ENCODE results near the gene GPM6B.

Gene GPM6B, protein sequence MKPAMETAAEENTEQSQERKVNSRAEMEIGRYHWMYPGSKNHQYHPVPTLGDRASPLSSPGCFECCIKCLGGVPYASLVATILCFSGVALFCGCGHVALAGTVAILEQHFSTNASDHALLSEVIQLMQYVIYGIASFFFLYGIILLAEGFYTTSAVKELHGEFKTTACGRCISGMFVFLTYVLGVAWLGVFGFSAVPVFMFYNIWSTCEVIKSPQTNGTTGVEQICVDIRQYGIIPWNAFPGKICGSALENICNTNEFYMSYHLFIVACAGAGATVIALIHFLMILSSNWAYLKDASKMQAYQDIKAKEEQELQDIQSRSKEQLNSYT
- total RNA-seq = 0 to 0.25 (median 0.05) reads per million in 3 experiments

DNA sequence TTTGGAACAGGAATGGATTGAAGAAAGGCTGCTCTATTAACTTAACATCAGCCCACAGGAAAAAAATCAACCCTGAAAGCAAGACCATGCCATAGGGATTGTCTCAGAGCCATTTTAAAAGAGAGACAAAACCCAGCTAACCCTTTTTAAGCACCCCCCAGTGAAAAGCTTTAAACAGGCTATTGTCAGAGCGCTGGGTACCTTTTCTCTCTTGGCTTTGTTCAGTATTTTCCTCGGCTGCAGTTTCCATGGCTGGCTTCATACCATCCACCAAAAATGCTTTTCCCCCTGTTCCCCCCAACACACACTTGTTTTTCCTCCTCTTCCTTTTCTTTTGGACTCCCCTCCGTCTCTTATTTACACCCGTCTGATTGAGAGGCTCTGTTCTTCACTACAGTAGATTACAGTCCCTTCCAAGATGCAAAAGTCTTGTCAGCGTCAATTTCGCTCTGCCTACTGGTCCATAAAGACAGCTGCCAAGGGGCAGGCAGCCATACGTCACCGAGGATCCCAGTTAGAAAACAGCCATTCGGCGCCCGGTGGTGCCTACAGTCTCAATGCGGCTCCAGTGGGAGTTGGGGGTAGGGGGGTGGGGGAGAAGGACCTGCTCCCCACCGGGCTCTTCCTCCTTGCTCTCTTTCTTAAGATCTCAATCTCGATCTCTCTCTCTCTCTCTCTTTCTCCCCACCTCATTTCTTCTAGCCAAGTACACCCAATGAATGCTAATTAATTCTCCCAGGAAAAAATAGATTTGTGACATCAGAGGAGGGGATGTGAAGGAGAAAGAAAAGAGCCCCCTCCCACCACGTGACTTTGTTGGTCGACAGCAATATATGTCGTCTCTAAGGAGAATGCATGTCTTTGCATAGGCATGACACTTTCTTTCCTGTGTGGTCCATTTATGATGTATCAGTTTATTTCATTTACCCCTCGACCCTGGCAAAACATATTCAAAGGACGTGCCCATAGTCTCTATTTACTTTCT lies at the start of gene GPM6B:
TSS of gene GPM6B (minus strand) at position 451 of the 985 bp plus-strand sequence. CDS start at position 262, 189 bp downstream.
- DNase-seq = no peak

DNA sequence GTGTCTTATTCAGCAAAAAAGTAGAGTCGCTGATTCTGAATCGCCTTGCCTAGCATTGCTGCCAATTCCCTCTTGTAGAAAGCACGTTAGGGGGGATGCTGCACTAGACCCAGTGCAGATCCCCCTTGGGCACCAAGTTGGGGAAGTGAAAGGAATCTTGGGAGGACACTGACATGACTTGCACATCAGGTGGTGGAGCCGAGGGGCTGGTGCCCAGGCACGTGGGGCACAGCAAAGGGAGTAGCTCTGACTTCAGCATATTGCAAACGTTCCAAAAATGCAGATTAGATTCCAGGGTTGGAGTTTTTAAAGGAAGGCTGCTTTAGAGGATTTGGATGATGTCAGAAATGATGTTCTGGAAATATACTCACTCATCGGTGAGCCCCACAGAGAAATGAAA lies 47.4 kb upstream of the GPM6B start:
- no peak for DNase-seq

DNA sequence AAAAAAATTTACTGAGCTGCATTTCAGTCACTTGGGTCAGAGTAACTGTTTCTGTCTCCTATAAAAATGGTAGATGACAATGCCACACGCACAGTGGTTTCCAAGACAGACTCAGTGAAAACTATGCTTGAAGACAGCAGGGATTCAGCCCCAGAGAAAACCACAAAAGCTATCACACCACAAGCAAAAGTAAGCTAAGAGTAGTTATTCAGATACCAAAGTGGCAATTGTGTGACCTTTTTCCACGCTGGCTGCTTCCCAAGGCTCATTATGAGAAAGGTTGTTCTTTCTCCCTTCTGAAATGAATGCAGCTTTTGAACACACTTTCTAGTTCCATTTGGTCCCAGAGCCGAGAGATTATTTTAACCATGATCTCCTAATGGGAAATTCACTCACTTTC lies 46.4 kb upstream of the GPM6B start:
- DNase-seq = no peak

DNA sequence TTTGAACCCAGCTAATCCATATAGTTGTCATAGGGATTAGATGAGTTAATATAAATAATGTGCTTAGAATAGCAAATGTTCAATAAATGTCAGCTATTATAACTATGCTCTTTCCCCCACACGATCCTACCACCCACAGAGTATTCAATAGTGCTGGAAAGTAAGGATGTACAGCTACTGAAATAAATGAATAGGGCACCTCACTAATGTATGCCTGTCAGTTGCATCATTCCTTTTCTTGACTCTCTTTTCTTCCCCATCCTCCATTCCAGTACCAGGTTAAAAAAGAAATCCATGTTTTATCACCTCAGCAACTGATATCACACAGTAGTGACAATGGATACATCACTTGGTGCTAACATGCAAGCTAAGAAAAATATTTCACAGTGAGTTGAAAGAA lies 42.8 kb upstream of the GPM6B start:
- DNase-seq = no peak

DNA sequence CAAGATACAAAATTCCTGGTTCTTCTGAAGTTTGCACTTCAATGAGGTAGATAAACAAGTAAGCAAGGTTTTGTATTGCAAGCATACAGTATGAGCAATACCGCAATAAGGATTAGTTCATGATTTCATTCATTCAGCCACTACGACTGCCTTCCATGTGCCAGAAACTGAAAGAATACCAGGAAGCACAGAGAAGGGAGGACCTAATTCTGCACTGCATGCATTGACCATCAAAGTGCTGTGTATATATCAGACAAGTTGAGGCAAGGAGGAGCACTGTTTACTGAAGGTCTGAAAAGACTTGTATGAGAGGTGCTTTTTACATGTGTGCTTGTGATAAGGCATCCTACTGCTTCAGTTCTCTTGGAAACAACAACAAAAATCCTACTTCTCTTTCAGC lies 40.9 kb upstream of the GPM6B start:
- DNase-seq = no peak

DNA sequence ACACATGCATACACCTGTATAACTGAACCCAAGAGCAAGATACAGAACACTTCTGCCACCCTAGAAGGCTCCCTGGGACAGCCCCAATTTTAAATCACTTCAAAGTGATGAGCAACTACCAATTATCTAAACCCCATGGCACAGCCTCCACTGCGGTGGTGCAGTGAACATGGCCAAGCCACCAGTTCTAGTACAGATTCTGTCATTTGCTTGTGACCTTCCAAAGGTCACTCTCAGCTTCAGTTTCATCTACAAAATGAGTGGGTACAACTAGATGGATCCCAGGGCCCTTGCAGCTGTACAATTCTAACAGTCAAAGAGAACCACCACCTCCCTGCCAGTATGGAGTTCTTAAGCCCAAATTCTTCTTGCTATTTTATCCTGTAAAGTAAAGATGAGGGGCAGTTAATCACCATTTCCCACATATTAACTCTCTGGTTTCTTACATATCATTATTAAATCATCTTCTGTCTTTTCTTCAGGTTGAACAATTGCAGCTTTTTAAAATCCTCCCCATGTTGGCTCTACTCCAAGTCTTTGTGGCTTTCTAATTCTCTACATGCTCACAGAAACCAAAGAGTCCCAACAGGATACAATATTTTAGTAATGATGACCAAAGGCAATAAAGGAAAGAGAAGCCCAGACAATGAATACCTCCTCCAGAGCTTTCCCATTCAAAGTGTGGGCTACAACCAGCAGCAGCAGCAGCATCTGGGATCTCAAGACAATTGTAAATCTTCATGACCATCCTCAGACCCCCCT lies 39.0 kb upstream of the GPM6B start:
- DNase-seq = no peak

DNA sequence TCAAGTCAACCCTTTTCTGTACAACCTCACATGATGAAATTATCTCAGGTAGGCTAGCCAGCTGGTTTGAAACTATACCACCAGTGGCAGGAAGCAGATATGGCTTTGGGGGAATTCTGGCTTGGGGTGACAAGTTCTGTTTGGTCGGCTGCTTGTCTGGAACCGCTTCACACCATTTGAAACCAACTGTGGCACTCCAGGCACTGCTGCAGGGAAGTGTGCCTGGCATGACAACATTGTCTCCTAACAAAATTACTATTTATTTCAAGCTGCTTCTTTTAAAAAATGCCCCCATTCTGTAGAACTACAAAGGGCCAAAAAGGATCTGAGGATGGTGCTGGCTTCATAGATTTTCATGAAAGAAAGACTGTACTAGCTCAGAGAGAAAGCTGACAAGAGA lies 37.1 kb upstream of the GPM6B start:
- DNase-seq = no peak

DNA sequence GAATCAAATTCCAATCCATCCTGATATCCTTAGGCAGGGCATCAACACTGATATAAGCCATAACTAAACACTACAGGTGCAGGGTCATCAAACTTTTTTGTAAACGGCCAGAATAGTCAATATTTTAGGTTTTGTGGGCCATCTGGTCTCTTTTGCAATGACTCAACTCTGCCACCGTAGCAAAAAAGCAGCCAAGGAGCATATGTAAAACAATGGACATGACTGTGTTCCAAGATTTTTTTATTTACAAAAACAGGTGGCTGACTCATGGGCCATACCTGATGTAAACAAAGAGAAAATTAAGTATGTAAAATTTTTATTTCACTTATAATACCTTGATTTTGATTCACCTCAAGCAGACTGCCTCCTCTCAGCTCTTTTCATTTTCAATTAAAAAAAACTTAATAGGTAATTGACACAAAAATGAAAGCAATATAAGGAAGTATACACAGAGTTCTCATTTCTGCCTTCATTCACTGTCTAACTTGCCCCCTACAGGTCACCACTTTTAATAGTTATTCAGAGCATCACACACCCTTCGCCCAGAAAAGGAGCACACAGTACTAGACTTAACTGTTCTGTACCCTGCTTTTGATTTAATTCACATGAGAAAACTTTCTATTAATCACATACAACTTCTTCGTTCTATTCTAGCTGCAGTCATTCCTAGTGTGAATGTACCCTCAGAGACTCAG lies 35.3 kb upstream of the GPM6B start:
- DNase-seq = no peak

DNA sequence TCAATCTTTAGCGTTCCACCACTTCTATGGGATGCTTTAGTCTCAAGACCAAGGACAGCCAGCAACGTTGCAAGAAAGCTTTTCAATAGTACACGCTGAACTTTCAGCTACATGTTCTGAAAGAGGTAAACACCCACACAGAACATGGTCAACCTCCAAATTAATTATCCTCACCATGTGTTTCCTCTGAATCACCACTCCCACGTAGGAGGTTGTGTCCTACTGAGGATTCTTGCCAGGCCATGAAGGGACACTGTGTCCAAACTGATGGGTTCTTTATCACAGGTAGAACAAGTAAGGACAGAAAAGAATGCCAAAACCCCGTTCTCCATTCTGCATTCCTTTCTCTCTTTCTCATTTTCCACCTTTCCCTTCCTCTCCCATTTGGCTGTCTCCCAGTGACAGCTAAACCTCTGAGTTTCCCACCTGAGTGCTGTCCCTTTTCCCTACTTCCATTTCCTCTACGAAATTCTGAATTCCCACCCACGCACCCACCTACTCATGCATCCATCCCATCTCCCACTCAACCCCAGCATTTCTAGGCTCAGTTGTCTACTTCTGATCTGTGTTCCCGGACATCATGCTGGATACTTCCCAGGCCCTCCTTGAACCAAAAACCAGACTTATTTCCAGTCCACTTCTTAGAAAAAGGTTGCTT lies 29.0 kb upstream of the GPM6B start:
- DNase-seq = no peak

DNA sequence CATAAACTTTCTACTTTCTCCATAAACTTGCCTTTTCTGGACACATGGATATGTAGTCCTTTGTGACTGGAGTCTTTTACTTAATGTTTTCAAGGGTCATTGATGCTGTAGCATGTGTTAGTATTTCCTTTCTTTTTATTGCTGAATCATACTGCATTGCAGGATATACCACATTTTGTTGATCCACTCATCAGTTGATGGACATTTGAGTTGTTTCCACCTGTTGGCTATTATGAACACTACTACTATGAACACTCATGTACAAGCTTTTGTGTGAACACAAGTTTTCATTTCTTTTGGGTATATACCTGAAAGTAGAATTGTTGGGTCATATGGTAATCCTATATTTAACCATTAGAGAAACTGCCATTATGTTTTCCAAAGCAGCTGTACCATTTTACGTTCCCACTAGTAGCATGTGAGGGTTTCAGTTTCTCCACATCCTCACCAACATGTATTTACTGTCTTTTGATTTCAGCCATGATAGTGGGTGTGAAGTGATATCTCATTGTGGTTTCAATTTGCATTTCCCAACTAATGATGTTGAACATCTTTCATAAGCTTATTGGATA lies 26.3 kb upstream of the GPM6B start:
- no peak for DNase-seq

DNA sequence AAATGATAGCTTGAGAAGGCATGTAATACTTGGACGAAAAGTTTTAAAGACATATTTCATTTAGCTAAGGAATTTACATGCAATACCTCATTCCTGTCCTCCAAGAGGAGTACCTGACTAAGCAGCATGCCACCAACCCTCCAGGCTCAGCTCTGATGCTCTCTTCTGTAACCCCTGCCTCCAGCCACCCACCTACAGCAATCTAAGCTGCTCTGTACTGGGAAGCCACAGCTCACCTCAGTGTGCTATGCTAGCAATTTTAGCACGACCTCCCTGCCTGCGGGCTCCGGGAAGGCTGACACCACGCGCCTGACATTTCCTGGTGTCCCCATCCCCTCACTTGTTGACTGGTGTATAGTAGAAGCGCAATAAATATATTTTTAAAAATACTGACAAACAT lies 23.2 kb upstream of the GPM6B start:
- DNase-seq = no peak

DNA sequence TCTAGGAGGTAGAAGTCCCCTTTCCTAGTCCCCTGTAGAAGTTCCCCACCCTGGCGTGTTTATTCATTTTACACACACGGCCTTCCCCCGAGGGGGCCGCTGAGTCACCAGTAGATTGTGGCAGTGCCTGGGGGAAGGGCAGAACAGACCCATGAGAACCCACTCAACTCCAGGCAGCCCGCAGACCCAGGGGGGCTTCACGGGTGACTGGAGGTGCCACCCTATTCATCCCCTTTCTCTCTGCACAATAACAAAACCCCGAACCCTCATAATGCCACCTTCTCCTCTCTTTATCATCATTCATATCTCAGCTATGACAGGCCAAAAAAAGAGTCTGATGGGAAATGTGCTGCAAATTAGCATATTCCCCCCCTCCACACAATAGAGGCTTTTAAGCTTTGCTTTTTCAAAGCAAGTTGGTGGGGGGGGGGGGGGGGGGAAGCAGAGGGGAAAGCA lies 20.4 kb upstream of the GPM6B start:
- no peak for DNase-seq

DNA sequence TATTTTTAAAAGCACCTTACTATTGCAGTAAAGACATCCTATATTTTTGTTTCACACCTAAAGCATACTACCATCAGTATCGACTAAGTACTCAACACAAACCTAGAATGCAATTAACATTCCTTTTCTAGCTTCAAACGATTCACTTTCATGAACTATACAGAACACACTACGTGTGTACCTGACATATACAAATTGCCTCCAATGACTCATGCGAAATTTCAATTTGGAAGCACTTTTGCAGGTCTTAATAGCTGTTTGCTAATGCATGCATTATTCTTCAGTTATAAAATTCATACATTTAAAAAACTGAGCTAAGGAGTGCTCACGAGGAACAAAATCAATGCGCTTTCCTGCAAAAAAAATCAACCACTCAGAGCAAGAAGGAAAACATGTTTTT lies 19.7 kb upstream of the GPM6B start:
- DNase-seq = no peak

DNA sequence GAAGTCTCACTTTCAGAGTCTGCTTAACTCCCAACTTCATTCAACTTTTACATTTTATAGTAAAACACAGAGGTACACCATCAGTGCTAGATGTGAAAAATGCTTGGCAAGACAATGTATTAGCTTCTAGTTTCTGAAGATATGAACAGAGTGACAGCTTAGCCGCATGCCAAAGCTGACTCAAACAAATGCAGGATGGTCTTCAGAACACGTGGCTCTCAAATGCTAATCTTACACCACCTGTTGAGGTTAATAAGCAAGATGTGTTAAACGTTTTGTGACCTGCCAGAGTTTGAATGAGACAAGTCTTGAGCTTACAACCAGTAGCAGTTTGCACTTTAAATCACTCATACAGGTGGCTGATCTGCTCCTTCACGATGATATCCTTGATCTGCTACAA lies 18.9 kb upstream of the GPM6B start:
- no peak for DNase-seq

DNA sequence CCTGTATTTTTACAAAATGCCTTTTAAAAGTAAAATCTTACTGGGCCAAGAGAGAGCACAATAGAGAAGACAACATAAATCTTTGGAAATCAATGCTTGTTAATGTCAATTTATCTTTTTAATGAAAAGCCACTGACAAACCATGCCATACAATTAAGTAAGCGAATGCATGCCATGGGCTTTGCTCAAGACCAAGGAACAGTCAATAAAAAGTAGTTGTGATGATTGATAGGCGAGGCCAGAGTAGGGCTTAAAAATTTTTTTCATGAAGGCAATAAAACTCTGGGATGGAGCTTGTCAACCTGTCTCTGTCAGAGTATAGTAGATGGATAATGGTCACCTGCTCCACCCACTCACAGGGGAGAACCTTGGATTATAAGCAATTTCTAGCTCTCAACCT lies 17.5 kb upstream of the GPM6B start:
- no peak for DNase-seq

DNA sequence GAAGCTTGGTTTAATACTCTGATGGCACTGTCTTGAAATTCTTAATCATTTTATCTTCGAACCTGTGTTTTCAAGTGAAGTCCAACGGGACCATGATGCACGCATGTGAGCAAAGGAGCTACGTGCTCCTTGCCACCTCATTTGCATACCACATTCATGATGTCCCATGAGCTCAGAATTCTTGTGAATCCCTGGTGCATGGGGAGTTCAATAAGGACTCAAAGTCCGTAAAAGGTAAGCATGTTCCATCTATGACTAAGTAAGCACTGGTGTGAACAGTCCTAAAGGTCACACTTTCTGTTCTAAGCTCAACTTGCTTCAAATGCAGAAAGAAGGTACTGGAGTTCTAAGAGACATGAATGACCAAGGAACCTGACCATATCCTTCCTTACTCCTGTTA lies 13.1 kb upstream of the GPM6B start:
- no peak for DNase-seq

DNA sequence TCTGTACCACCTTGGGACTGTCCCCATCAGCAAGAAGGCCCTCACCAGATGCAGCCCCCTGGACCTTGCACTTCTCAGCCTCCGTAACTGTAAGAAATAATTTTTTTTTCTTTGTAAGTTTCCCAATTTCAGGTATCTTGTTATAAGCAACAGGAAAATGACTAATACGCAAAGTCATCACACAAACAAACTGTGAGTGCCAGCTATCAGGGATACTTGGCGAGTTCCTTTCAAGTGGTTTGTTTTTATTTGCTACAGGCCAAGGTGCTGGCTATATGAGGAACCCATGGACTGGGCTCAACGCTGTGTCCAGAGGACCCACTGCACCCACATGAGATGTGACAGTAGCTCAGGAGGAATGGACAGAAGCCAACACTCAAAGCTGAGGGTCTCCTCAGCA lies 11.5 kb upstream of the GPM6B start:
- DNase-seq = no peak

DNA sequence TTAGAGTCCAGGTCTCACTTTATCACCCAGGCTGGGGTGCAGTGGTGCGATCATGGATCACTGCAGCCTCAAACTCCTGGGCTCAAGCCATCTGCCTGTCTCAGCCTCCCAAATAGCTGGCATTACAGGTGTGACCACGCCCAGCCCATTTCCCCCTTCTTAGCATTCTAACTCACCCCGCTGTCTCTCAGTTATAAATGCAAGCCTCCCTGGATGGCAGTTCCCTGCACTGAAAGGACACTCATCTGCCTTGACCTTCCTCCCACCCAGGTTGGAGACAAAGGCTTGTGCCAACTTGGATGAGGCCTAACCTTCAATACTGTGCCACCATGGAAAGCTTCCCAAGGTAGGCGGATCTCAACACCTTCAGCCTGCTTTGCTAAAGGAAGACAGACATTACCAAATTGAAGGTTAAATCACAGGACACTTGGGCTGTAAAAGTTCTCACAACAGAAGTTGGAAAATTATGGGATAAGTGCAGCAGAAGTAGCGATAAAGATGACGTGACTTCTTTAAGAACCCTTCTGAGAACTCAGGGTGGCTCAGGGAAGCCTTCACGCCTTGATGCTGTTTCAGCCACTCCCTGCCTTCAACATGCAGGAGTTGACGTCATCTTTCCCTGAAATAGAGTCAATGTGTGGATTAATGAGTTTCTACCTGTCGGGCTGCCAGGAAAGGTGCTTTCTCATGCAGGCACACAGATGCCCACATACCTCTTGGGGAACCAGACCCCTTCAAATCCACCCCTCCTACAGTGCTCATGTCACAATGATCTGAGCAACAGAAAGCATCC lies 10.6 kb upstream of the GPM6B start:
- no peak for DNase-seq

DNA sequence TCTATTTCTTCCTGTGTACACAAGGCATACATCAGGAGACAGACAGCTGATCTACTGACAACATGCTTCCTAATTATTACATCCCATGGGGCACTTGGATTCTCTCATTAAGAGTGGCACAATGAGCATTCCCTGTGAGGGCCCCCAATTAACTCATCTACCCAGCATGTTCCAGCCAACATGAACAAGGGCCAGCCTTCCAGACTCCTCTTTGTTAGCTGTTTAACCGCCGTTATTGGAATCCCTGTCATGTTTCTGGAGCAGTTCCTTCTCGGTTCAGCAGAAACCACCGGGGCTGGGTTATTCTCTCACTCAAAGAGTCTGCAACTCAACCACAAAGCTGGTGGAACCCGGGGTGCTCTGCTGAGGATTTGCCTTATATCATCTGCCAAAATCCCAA lies 9.9 kb upstream of the GPM6B start:
- no peak for DNase-seq

DNA sequence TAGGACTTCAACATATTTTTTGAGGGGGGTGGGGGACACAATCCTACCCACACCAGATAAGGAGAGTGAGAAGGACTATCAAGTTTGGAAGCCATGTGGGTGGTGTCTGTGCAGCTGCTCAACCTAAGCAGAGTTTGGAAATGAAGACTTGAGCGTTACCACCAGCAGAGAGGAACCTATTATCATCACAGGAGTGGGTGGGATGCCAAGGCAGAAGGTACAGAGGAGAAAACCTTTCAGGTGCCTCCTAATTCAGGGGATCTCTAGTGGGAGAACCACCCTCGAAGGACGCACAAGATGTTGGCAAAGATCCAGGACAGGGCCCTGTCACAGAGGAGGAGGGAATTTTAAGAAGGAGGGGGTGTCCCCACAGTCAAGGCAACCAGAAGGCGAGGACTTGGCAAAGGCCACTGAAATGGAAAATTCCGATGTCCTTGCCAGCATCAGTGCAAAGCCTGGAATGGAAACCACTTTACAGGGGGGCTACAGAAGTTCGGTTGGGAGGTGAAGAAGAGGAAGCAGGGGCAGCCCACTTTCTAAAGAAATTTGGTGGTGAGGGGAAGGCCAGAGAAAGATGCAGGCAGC lies 8.4 kb upstream of the GPM6B start:
- no peak for DNase-seq

Data from central memory CD4-positive, alpha-beta T cell (primary cell).